ACC112 (cell line): Measurements from ENCODE around the gene MAX.

Source experiments
- H2AFZ ChIP-seq: fragments of 200-600 bp; sonication (generic); one replicate; pipeline ENCODE4 v1.6.0; 2017; ENCODE audit warnings: antibody characterized with exemption, low read length; ENCODE audit not compliant: unreplicated experiment
- H3K27ac ChIP-seq: fragments of 200-600 bp; sonication (generic); 2 replicates; pipeline ENCODE4 v1.5.1; 2014; ENCODE audit warnings: low read depth, mild to moderate bottlenecking, antibody characterized with exemption, low read length, moderate library complexity
- H3K27me3 ChIP-seq: fragments of 200-600 bp; sonication (generic); 2 replicates; pipeline ENCODE4 v1.6.1; 2014; ENCODE audit warnings: mild to moderate bottlenecking, antibody characterized with exemption, low read length, moderate library complexity, mixed read lengths; ENCODE audit not compliant: insufficient read depth
- H3K36me3 ChIP-seq: fragments of 200-600 bp; sonication (generic); 2 replicates; pipeline ENCODE4 v1.6.1; 2016; ENCODE audit warnings: mild to moderate bottlenecking, antibody characterized with exemption, low read length, moderate library complexity, mixed read lengths; ENCODE audit not compliant: insufficient read depth
- H3K4me1 ChIP-seq: fragments of 200-600 bp; sonication (generic); one replicate; pipeline ENCODE4 v1.6.1; 2016; ENCODE audit warnings: low read length, mixed read lengths; ENCODE audit not compliant: insufficient read depth, unreplicated experiment, control insufficient read depth
- H3K4me3 ChIP-seq: fragments of 200-600 bp; sonication (generic); 2 replicates; pipeline ENCODE4 v1.5.1; 2014; ENCODE audit warnings: mild to moderate bottlenecking, low read depth, low read length
- H3K79me2 ChIP-seq: fragments of 200-600 bp; sonication (generic); one replicate; pipeline ENCODE4 v1.6.0; 2016; ENCODE audit warnings: low read length; ENCODE audit not compliant: control insufficient read depth, unreplicated experiment, insufficient read depth

Gene MAX

GRCh38 chr14:65134651-65135579 is 32.6 kb upstream of the MAX start:
- Histone ChIP-seq H2AFZ (no peak overlapping the region), H3K36me3 (no peaks in the 10 kb centered on the region), H3K27ac (no peak overlapping the region)

GRCh38 chr14:65132855-65133254 is 30.5 kb upstream of the MAX start:
- Histone ChIP-seq H3K4me3 (no peak overlapping the region), H3K27me3 (no peaks in the 10 kb centered on the region), H3K36me3 (no peaks in the 10 kb centered on the region), H3K4me1 (no peaks in the 10 kb centered on the region), H3K79me2 (no peaks in the 10 kb centered on the region), H2AFZ (no peak overlapping the region), H3K27ac (no peak overlapping the region)

More at GRCh38 chr14:65134651-65135579, 32.6 kb upstream of the MAX start:
- Histone ChIP-seq H3K27me3 (no peaks in the 10 kb centered on the region), H3K4me1 (no peaks in the 10 kb centered on the region), H3K4me3 (no peak overlapping the region), H3K79me2 (no peaks in the 10 kb centered on the region)

- no peak overlapping the region for H3K27ac ChIP-seq
- H3K36me3 ChIP-seq: no peaks in the 10 kb centered on the region
- H2AFZ ChIP-seq: no peak overlapping the region
- peaks cover 5% of the 10 kb centered on the region; the same call in 1 of the 2 replicates for H3K27me3 ChIP-seq
- no peaks in the 10 kb centered on the region for H3K79me2 ChIP-seq
- no peak overlapping the region for H3K4me3 ChIP-seq
- H3K4me1 ChIP-seq: no peaks in the 10 kb centered on the region
Measured at GRCh38 chr14:65131301-65131701, 29.0 kb upstream of the MAX start.

GRCh38 chr14:65128096-65128495 is 25.8 kb upstream of the MAX start:
- no peaks in the 10 kb centered on the region for H3K79me2 ChIP-seq
- no peaks in the 10 kb centered on the region for H3K36me3 ChIP-seq
- H3K4me1 ChIP-seq: no peaks in the 10 kb centered on the region
- H3K4me3 ChIP-seq: no peak overlapping the region
- no peak overlapping the region for H3K27ac ChIP-seq
- no peak overlapping the region for H2AFZ ChIP-seq
- H3K27me3 ChIP-seq: peaks cover 9% of the 10 kb centered on the region; the same call in 1 of the 2 replicates

GRCh38 chr14:65117769-65118745 is 15.7 kb upstream of the MAX start:
- Histone ChIP-seq H3K36me3 (no peaks in the 10 kb centered on the region), H3K4me1 (no peaks in the 10 kb centered on the region), H3K27ac (no peak overlapping the region), H3K79me2 (no peaks in the 10 kb centered on the region), H2AFZ (peak overlapping the region; percentile 6), H3K4me3 (no peak overlapping the region), H3K27me3 (no peaks in the 10 kb centered on the region; the same call in 1 of the 2 replicates)

GRCh38 chr14:65115615-65116014 is 13.3 kb upstream of the MAX start:
- no peak overlapping the region for H2AFZ ChIP-seq
- H3K4me1 ChIP-seq: no peaks in the 10 kb centered on the region
- H3K27me3 ChIP-seq: no peaks in the 10 kb centered on the region; the same call in 1 of the 2 replicates

GRCh38 chr14:65110525-65110924 is 8.2 kb upstream of the MAX start:
- Histone ChIP-seq H3K27ac (no peak overlapping the region), H3K4me1 (no peaks in the 10 kb centered on the region), H3K79me2 (no peaks in the 10 kb centered on the region), H2AFZ (no peak overlapping the region), H3K27me3 (no peaks in the 10 kb centered on the region; the same call in 1 of the 2 replicates), H3K4me3 (no peak overlapping the region), H3K36me3 (no peaks in the 10 kb centered on the region)

More at GRCh38 chr14:65115615-65116014, 13.3 kb upstream of the MAX start:
- Histone ChIP-seq H3K27ac (no peak overlapping the region), H3K79me2 (no peaks in the 10 kb centered on the region), H3K4me3 (no peak overlapping the region), H3K36me3 (no peaks in the 10 kb centered on the region)

GRCh38 chr14:65109357-65109756 is 7.0 kb upstream of the MAX start:
- H3K27me3 ChIP-seq: no peaks in the 10 kb centered on the region; the same call in 1 of the 2 replicates
- no peak overlapping the region for H2AFZ ChIP-seq
- H3K4me1 ChIP-seq: no peaks in the 10 kb centered on the region
- no peak overlapping the region for H3K27ac ChIP-seq
- H3K79me2 ChIP-seq: no peaks in the 10 kb centered on the region
- H3K4me3 ChIP-seq: no peak overlapping the region
- H3K36me3 ChIP-seq: no peaks in the 10 kb centered on the region

GRCh38 chr14:65107200-65107599 is 4.9 kb upstream of the MAX start:
- H3K27me3 ChIP-seq: no peaks in the 10 kb centered on the region
- no peak overlapping the region for H3K27ac ChIP-seq
- no peak overlapping the region for H3K4me3 ChIP-seq
- H3K4me1 ChIP-seq: peaks cover 4% of the 10 kb centered on the region
- H3K36me3 ChIP-seq: no peaks in the 10 kb centered on the region
- H2AFZ ChIP-seq: no peak overlapping the region
- H3K79me2 ChIP-seq: no peaks in the 10 kb centered on the region

- Histone ChIP-seq H3K36me3 (no peaks in the 10 kb centered on the region), H3K27ac (no peak overlapping the region), H3K79me2 (peaks cover 4% of the 10 kb centered on the region), H3K27me3 (no peaks in the 10 kb centered on the region), H2AFZ (no peak overlapping the region), H3K4me1 (peaks cover 4% of the 10 kb centered on the region), H3K4me3 (no peak overlapping the region)
Measured at GRCh38 chr14:65106736-65107135, 4.4 kb upstream of the MAX start.
